B cell (primary cell): ENCODE measurements around the gene TRAP1. TPM values are rescaled to one million over a fixed set of nuclear protein-coding genes. Genes with fewer than 3 reads are reported as not detected.

Experiments
- ATAC-seq: fragments of 200-7000 bp; cut with Tn5 transposase; one replicate; pipeline ENCODE4 v1.10.0; 2021; ENCODE audit warnings: low read depth, mild to moderate bottlenecking, moderate number of reproducible peaks, moderate library complexity
- CTCF ChIA-PET: fragments of 350-600 bp; sonication (Branson Sonifier 250); formaldehyde crosslinking; loops from one replicate; lab custom pipeline; 2021; ENCODE audit warnings: antibody characterized with exemption, inconsistent platforms; lab: Charles Lee
- POLR2A ChIA-PET: fragments of 350-600 bp; sonication (Branson Sonifier 250); formaldehyde crosslinking; loops from one replicate; lab custom pipeline; 2021; ENCODE audit warnings: antibody characterized with exemption; lab: Charles Lee
- DNase-seq: peaks from one replicate; pipeline ENCODE4 v3.0.0; 2013
- H2AFZ ChIP-seq: 2 replicates; pipeline ENCODE4 v1.6.1; 2012; ENCODE audit warnings: mild to moderate bottlenecking, low read depth, low read length; ENCODE audit not compliant: insufficient read depth, poor library complexity, severe bottlenecking
- H3K27ac ChIP-seq, 2 donors: 1 replicate in 1 of 2; 2 replicates in 1 of 2; pipeline ENCODE4 v1.5.1; 2012 to 2013; ENCODE audit warnings: low read length in 2 of 2, mild to moderate bottlenecking in 2 of 2, moderate library complexity in 1 of 2
- H3K27me3 ChIP-seq, 4 experiments: fragments of 200-600 bp in 1 of 4; sonication (generic) in 1 of 4; replicated peaks in 1 of 4; 1 replicate in 2 of 4; 2 replicates in 2 of 4; pipeline versions ENCODE4 v1.6.1 to v1.7.0; 2013 to 2016; ENCODE audit warnings: low read length in 3 of 4, mild to moderate bottlenecking in 2 of 4, mixed read lengths in 1 of 4, moderate library complexity in 1 of 4; ENCODE audit not compliant: insufficient read depth in 4 of 4, control insufficient read depth in 3 of 4; ENCODE audit errors: control extremely low read depth in 1 of 4
- H3K36me3 ChIP-seq, 2 experiments: replicated peaks in 1 of 2; 1 replicate in 1 of 2; 2 replicates in 1 of 2; pipeline versions ENCODE4 v1.6.1 to v1.7.1; 2013; ENCODE audit warnings: low read length in 1 of 2; ENCODE audit not compliant: insufficient read depth in 2 of 2, control insufficient read depth in 1 of 2; ENCODE audit errors: control extremely low read depth in 1 of 2, extremely low read depth in 1 of 2
- H3K4me1 ChIP-seq, 2 donors: fragments of 200-600 bp in 1 of 2; sonication (generic) in 1 of 2; 1 replicate in 1 of 2; 2 replicates in 1 of 2; pipeline versions ENCODE4 v1.5.1 to v1.6.1; 2013 to 2017; ENCODE audit warnings: low read length in 2 of 2; ENCODE audit not compliant: control insufficient read depth in 2 of 2, insufficient read depth in 2 of 2
- H3K4me2 ChIP-seq: replicated peaks from 2 replicates; pipeline ENCODE3; 2012; ENCODE audit warnings: mild to moderate bottlenecking, low read depth, low read length; ENCODE audit not compliant: poor library complexity, severe bottlenecking
- H3K4me3 ChIP-seq, 5 experiments: fragments of 200-600 bp in 1 of 5; sonication (generic) in 1 of 5; 1 replicate in 3 of 5; 2 replicates in 2 of 5; pipeline versions ENCODE4 v1.5.1 to v1.7.0; 2011 to 2016; ENCODE audit warnings: low read length in 4 of 5, mild to moderate bottlenecking in 4 of 5, low read depth in 2 of 5, control low read depth in 1 of 5, moderate library complexity in 1 of 5; ENCODE audit not compliant: insufficient read depth in 1 of 5; ENCODE audit errors: control extremely low read depth in 1 of 5, extremely low read depth in 1 of 5
- H3K79me2 ChIP-seq: fragments of 200-600 bp; sonication (generic); one replicate; pipeline ENCODE4 v1.6.0; 2016; ENCODE audit warnings: low read length; ENCODE audit not compliant: control insufficient read depth, insufficient read depth
- H3K9ac ChIP-seq: fragments of 200-600 bp; sonication (generic); 2 replicates; pipeline ENCODE4 v1.6.1; 2017; ENCODE audit warnings: mild to moderate bottlenecking, low read length, moderate library complexity
- H3K9me3 ChIP-seq, 3 donors: one replicate each; pipeline versions ENCODE4 v1.6.1 to v1.7.1; 2013; ENCODE audit warnings: low read length in 2 of 3; ENCODE audit not compliant: control insufficient read depth in 2 of 3, insufficient read depth in 1 of 3; ENCODE audit errors: control extremely low read depth in 1 of 3
- H4K20me1 ChIP-seq: 2 replicates; pipeline ENCODE4 v1.6.0; 2012; ENCODE audit warnings: mild to moderate bottlenecking, low read length; ENCODE audit not compliant: insufficient read depth, control insufficient read depth, poor library complexity, severe bottlenecking
- H3K27ac Mint-ChIP-seq: one replicate; pipeline ENCODE4 v1.8.0; 2021; ENCODE audit warnings: mixed read lengths
- H3K27me3 Mint-ChIP-seq: one replicate; pipeline ENCODE4 v1.8.0; 2021; ENCODE audit warnings: mixed read lengths
- H3K4me1 Mint-ChIP-seq: one replicate; pipeline ENCODE4 v1.8.0; 2021; ENCODE audit warnings: mixed read lengths
- H3K4me3 Mint-ChIP-seq: one replicate; pipeline ENCODE4 v1.8.0; 2021; ENCODE audit warnings: mixed read lengths
- H3K9me3 Mint-ChIP-seq: one replicate; pipeline ENCODE4 v1.8.0; 2022; ENCODE audit warnings: mixed read lengths; ENCODE audit not compliant: insufficient read depth
- EZH2 ChIP-seq: IDR thresholded peaks from 2 replicates; pipeline ENCODE4 v1.6.1; 2012; ENCODE audit warnings: borderline replicate concordance, low read depth, mild to moderate bottlenecking, moderate library complexity, low read length; ENCODE audit not compliant: insufficient read depth, poor library complexity, severe bottlenecking
- WGBS: methylation state at CpG from one replicate; pipeline ENCODE4 v1.1.5; 2013; ENCODE audit warnings: missing lambda C conversion rate; ENCODE audit not compliant: insufficient coverage; 5-methylcytosine and 5-hydroxymethylcytosine counted together
- intact Hi-C: fragments of 100-400 bp; cut with micrococcal nuclease; formaldehyde crosslinking; loops from one replicate; pipeline ENCODE4 v1.10.0; 2022
- polyA plus RNA-seq: library from polyadenylated mRNA; depleted of rRNA; stranded (reverse); fragments of >200 nt; gene quantifications from 2 replicates; pipeline ENCODE4 v1.2.3, GENCODE V29; 2012
- total RNA-seq, 2 donors: library from RNA; stranded (reverse); fragments of 120-200 nt in 1 of 2; gene quantifications; 1 replicate in 1 of 2; 2 replicates in 1 of 2; pipeline versions ENCODE4 v1.2.3 to v1.2.4, GENCODE V29; 2013 to 2022
- TF ChIP-seq, protein P1 (sequence below): fragments of 200-600 bp; IDR thresholded peaks from one replicate; pipeline ENCODE4 v1.8.0; 2022; ENCODE audit warnings: antibody characterized with exemption, mild to moderate bottlenecking

The TRAP1 gene
- total and polyA plus RNA-seq, 2 donors (not counting 1 experiment from before 2014, with no cell fraction given) = 51.1 to 88.4 TPM

DNA sequence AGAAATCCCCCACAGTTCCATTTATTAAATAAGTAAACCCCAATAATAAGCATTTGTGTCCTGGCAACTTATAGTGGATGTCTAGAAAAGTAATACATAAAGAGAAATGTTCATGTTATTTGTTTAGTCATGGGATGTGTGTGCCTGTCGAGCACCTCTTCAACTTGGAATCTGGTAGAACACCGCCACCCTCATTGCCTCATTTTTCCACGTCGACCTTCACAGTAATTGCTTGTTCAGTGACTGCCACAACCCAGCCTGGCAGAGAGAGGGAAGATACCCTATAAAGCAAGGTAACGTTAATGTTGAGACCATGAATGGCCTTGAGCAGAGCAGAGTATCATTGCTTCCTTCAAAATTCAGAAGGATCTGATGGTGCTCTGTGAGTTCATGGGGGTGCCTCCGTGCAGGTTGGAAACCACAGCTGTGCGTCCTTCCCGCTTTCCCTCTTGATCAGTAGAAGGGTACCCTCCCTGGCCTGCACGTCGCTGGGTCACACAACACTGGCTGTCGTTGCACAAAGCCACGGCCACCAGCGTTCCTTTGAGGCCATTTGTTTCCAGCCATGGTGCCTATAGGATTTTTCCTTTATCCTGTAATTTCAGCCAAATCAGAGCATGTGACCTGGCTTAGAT is 66.6 kb downstream of the TRAP1 start:
- no peaks in the 10 kb centered on the region for H3K9me3 ChIP-seq
- intact Hi-C loops = no loop called here
- peaks cover 0 to 22% of the 10 kb centered on the region in 2 experiments for H3K36me3 ChIP-seq
- H3K79me2 ChIP-seq = no peaks in the 10 kb centered on the region
- H3K27ac Mint-ChIP-seq = no peak overlapping the region
- no peak overlapping the region for H3K9ac ChIP-seq
- ChIA-PET POLR2A (no interaction called here), CTCF (interaction anchor here (0.7 to 1.1 kb wide), 3 partner anchors 18 to 122 kb away, joined by 3 to 4 read pairs (median 3); no protein-coding TSS in a partner anchor)
- H3K9me3 Mint-ChIP-seq = no peaks in the 10 kb centered on the region
- no peak for ATAC-seq
- no peak overlapping the region for H3K27ac ChIP-seq
- no peak for TF ChIP-seq EZH2
- TF ChIP-seq, protein P1, sequence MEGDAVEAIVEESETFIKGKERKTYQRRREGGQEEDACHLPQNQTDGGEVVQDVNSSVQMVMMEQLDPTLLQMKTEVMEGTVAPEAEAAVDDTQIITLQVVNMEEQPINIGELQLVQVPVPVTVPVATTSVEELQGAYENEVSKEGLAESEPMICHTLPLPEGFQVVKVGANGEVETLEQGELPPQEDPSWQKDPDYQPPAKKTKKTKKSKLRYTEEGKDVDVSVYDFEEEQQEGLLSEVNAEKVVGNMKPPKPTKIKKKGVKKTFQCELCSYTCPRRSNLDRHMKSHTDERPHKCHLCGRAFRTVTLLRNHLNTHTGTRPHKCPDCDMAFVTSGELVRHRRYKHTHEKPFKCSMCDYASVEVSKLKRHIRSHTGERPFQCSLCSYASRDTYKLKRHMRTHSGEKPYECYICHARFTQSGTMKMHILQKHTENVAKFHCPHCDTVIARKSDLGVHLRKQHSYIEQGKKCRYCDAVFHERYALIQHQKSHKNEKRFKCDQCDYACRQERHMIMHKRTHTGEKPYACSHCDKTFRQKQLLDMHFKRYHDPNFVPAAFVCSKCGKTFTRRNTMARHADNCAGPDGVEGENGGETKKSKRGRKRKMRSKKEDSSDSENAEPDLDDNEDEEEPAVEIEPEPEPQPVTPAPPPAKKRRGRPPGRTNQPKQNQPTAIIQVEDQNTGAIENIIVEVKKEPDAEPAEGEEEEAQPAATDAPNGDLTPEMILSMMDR = no peak
- no peak for DNase-seq
- H3K4me1 Mint-ChIP-seq = peaks cover 2% of the 10 kb centered on the region
- H3K27me3 ChIP-seq = no peaks in the 10 kb centered on the region
- no peaks in the 10 kb centered on the region for H4K20me1 ChIP-seq
- WGBS = 95% methylated on average over 12 of the region's 13 CpGs
- no peak overlapping the region for H3K4me2 ChIP-seq
- H3K4me3 ChIP-seq = no peak overlapping the region
- no peaks in the 10 kb centered on the region for H3K27me3 Mint-ChIP-seq
- H2AFZ ChIP-seq = no peak overlapping the region
- no peaks in the 10 kb centered on the region for H3K4me1 ChIP-seq
- H3K4me3 Mint-ChIP-seq = no peak overlapping the region

DNA sequence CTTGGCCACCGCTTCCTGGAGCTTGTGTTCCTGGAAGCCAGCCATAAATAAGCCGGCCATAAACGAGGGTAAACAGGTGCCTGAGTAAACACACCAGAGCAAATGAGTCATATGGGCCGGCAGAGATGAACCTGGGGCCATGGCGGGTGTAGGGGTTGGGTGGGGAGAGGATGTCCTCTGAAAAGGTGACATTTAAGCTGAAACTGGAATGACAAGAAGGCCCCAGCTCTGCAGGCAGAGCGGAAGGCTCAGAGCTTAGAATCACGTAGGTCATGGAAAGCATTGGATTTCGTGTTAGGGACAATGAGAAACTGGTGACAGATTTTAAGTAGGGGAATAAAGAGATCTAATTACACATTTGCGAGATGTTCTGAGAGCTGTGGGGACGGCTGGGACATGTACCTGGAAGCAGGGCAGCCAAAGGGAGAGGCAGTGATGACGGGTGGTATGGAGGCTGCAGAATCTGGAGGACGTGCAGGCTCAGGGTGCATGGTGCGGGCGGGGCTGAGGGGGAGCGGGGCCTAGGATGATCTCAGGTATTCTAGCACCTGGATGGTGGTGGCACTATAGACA is 70.9 kb downstream of the TRAP1 start:
- ChIA-PET POLR2A (no interaction called here), CTCF (no interaction called here)
- intact Hi-C loops = no loop called here
- no peak for ATAC-seq
- no peak overlapping the region for H3K27ac Mint-ChIP-seq
- no peaks in the 10 kb centered on the region for H3K9me3 ChIP-seq
- peaks cover 0 to 7% of the 10 kb centered on the region in 2 donors for H3K4me1 ChIP-seq
- no peak overlapping the region for H3K27ac ChIP-seq
- H3K4me1 Mint-ChIP-seq = no peaks in the 10 kb centered on the region
- no peaks in the 10 kb centered on the region for H3K27me3 Mint-ChIP-seq
- H3K79me2 ChIP-seq = peaks cover 4% of the 10 kb centered on the region
- H2AFZ ChIP-seq = no peak overlapping the region
- H3K4me3 Mint-ChIP-seq = no peak overlapping the region
- no peak overlapping the region for H3K4me2 ChIP-seq
- TF ChIP-seq, protein P1 = no peak
- TF ChIP-seq EZH2 = no peak
- peaks cover 0 to 30% of the 10 kb centered on the region in 2 experiments for H3K36me3 ChIP-seq
- H3K9ac ChIP-seq = no peak overlapping the region
- no peak for DNase-seq
- no peaks in the 10 kb centered on the region for H3K27me3 ChIP-seq
- H3K9me3 Mint-ChIP-seq = no peaks in the 10 kb centered on the region
- H4K20me1 ChIP-seq = no peaks in the 10 kb centered on the region
- H3K4me3 ChIP-seq = no peak overlapping the region
- WGBS = 90% methylated on average over 15 of the region's 15 CpGs
